Left renal pelvis (tissue), 4 donors: ENCODE results near the gene ITGA5. TPM values are rescaled to one million over a fixed set of nuclear protein-coding genes. Genes with fewer than 3 reads are reported as not detected.

ENCODE experiments used
- DNase-seq, 4 donors: peaks; one replicate each; pipeline ENCODE4 v3.0.0-alpha.2; 2013; ENCODE audit warnings: low read depth in 4 of 4, low spot score in 3 of 4
- polyA plus RNA-seq, 4 donors: library from polyadenylated mRNA; unstranded; fragments of 120-200 nt; gene quantifications; one replicate each; pipeline ENCODE4 v1.2.1, GENCODE V29; 2013; ENCODE audit not compliant: insufficient read length in 4 of 4

ITGA5 gene
- polyA plus RNA-seq = 10 to 100 TPM; 41.6 to 59.2 (median 46.7) TPM

DNA sequence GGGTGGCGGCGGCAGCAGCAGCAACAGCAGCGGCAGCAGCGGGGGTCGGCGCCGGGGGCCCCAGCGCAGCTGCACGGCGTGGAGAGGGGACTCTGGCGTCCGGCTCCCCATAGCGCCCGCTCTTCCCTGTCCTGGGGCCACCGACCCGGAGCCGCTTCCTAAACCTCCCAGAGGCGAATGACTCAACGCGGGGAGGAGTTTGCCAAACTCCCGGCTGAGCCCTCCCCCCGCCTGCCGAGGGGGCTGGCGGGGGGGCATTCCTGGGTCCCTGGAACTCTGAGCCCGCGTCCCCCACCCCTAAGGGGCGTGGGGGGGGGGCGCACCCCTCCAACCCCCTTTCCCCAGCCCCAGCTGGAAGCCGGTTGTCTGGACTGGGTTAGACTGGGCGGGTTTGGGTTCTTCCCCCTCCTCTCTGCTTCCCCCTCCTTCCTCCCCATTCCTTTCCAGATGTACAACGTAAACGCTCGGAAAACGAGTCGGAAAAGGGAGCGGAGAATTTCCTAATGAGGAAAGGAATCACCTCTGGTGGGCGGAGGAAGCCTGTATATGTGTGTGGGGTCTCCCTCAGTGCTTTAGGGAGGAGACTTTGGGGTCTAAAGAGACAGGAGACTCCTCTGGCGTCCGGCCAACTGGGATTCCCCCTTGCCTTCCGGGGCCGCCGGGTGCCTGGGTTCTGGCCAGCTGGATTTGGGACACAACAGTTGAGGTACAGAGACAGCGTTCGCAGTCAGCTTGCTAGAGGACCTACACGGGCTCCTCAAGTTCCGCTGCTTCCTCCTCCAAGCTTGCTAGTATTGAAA, at the start of gene ITGA5:
ITGA5 (minus strand) TSS at position 179 of the 800 bp plus-strand sequence; CDS start at position 111, 68 bp downstream.
- peak in 1 of 4 donors; percentile 45 for DNase-seq

DNA sequence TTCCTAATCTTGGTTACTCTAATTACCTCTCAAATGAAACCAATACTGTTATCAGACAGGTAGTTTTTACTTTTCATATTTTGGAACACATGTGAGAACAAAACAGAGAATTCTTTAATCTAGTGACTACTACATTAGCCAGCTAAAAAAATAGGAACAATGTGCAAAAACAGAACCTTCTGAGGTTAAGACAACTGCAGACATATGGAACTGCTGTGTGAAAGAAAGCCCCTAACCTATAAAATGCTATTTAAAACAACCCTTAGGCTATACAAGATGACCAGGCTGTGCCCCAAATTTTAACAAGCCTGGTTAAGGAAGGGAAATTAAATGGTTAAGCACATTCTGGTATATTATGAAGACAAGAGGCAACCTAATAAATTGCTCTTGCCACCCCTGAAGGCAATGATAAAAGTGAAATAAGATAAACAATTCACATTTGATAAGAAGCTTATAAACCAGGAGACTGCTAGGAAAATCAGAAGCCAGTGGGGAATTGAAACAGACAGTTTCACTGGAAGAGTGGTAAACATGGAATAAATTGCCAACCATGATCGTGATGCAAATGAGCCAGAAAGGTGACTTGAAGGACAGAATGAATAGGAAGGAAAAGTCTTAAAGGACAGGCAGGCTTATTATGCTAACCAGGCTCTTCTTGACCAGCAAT, 46.9 kb upstream of the ITGA5 start:
- DNase-seq = no peak

DNA sequence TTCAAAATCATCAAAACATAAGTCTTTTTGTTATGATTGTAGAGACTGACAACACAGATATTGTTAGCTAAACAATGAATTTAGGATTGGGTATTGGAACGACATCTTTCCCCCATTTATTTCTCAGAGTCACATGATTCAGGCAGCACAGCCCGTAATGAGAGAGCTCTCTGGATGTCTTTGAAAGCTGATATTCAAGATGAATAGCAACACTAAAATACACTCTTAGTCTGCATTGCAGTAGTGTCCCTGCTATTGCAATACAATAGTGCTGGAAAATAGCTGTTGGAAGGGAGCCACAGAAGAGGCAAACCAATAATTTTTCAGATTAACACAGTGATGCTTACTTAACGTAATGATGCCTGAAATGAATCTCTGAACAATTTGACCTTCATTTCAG, 44.4 kb upstream of the ITGA5 start:
- no peak for DNase-seq

GRCh38 chr12:54463034-54463433, 44.0 kb upstream of the ITGA5 start:
- DNase-seq = no peak

DNA sequence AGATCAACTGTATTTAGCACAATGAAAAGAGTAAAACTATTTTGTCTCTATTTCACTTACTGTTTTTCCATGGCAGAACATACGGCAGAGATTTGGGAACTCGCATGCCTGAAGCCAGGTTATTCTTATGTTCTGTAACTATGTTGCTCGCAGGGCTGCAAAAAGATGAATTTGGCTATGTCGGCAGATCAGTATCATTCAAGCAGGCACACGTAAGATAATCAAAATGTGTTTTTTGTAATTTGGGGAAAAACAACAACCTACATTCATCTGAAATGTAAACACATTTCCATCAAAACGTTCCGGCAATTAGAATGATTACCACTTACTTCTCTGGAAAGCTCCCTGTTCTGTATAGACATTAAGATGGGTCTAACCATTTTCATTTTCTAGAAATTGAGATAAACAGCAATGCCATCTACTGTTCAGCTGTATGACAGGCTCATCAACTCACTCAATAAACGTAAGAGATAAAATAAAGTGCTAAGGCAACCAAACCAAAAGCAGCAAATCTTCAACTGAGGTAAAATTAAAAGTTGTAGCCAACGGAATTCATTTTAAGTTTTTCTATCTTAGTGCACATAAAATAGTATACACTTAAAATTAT, 41.4 kb upstream of the ITGA5 start:
- DNase-seq = no peak

DNA sequence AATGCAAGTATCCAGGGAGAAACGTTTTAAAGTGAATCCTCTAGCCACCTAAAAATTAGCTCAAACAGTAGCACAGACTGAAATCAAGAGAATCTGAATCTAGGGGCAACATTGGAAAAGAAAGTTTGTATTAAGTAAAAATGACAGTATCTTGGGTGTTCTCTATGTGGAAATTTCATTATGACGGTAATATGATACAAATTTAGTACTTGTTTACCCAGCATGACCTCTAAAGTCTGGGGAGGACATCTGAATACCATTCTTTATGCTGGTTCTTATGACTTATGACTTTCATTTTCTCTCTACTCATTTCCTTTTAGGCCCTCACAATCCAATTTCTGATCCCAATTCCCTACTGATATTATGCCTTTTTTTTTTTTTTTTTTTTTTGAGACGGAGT, 40.3 kb upstream of the ITGA5 start:
- DNase-seq = no peak

DNA sequence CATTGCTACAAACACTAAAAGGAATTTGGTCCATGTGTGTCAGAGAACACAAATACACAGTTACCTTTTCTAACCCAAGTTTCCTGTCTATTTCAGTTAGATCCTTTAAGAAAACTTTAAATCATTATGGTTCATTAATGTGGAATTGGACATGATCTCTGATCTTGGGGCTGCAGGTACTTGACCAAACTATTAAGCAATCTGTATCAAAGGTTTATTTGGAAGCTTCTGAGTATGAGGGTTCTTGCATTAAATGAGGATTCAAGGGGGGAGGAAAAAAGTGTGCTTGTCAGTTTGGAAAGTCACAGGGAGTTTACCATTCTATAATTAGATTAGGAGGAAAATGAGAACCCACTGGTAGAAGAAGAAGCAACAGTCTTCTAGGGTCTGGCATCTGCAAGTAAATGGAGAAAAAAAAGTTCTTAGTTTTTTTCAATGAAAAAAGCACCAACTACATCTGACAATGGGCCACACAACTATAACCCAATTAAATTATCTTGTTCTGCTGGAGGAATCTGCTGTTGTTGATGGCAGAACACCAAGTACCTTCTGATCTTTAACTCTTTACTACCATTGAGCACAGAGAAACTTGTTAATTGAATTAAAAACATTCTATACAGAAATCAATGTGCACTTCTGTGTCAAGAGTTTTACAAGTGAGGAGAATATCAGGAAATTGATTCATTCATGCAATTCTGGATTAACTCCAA, 36.8 kb upstream of the ITGA5 start:
- no peak for DNase-seq

GRCh38 chr12:54452628-54453027, 33.6 kb upstream of the ITGA5 start:
- DNase-seq = no peak

DNA sequence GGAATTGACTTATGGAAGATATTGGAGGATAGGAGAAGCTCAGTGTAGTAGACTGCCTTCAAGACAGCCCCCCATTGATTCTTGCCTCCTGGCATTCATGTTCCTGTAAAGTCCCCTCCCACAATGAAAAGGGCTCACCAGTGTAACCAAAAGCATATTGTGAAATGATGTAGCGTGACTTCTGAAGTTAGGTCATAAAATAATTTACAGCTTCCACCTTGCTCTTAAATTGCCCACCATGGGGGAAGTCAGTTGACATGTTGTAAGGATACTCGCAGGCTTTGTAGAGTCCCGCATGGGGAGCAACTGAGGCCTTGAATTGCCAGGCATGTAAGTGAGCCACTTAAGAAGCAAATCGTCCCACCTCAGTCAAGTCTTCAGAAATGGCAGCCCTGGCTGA, 29.3 kb upstream of the ITGA5 start:
- no peak for DNase-seq

DNA sequence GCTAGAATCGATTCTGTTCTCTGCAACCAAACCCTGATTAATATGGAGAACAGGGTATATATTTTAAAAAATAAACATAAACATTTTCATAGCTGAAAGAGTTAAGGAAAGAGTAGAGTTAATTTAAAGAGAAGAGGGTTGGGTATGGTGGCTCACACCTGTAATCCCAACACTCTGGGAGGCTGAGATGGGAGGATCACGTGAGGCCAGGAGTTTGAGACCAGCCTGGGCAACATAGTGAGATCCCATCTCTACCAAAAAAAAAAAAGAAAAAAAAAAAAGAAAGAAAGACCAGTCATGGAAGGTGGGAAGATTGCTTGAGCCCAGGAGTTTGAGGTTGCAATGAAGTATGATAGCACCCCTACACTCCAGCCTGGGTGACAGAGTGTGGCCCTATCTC, 28.9 kb upstream of the ITGA5 start:
- no peak for DNase-seq

DNA sequence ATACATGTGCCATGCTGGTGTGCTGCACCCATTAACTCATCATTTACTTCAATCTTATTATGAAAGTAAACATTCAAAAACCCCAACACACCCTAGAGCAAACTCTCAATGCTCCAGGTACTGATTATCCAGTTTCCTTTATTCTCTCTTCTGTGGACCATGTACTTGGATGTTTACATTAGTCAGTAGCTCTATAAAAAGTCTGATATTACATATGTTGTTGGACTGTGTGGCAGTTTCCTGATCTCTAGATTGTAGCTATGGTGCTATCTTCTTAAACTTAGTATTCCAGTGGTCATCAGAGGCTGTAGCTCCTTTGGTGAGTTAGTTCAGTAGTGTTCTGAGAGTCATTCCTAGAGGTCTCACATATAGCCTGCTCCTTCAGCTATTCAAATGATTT, 25.1 kb upstream of the ITGA5 start:
- DNase-seq = no peak

- no peak for DNase-seq
Measured at GRCh38 chr12:54443446-54443845, 24.4 kb upstream of the ITGA5 start.

- DNase-seq = no peak
Measured at GRCh38 chr12:54442961-54443360, 23.9 kb upstream of the ITGA5 start.

DNA sequence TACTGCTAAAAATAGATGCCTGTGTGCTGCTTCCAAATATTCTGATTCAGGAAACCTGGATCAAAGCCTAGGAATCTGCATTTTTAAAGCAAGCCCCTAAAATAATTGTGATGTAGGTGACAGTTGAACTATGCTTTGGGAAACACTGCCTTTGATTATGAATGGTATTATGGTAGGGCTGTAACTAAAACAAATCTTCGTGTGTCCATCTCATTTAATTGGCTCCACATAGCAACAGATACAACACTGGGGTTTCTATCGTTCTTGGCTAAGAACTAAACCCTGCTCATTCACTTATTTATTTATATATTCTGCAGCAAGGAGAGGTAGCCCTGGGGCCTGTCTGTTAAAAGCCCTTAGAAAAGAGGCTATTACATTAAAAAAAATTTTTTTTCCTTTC, 23.0 kb upstream of the ITGA5 start:
- DNase-seq = no peak

DNA sequence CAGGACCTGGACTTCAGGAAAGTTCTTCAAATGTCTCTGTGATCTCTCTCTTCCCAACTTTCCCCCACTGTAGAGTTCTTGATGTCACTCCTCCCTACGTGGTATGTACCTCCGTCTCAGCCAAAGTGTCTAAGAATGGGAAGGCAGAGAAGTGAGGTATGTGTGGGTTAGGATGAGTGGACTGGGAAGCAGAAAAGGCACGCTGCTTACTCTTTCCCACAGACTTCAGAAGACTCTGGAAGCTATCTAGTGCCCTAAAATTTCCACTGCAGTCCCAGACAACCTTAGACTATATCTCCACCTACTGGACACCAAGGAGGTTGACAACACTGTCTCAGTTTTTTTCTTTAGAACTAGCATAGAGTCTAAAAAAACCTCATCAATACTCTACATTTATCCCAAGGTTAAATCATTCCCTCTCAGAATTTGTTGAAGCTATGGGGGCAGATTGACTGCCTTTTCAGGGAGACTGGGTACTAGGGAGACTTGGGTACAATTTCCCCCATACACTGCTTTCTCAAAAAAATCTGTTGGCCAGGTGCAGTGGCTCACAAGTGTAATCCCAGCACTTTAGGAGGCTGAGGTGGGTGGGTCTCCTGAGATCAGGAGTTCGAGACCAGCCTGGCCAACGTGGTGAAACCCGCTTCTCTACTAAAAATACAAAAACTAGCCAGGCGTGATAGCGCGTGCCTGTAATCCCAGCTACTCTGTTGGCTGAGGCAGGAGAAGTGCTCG, 20.6 kb upstream of the ITGA5 start:
- peak in 1 of 4 donors; percentile 49 for DNase-seq

- no peak for DNase-seq
Measured at GRCh38 chr12:54439096-54439495, 20.0 kb upstream of the ITGA5 start.

DNA sequence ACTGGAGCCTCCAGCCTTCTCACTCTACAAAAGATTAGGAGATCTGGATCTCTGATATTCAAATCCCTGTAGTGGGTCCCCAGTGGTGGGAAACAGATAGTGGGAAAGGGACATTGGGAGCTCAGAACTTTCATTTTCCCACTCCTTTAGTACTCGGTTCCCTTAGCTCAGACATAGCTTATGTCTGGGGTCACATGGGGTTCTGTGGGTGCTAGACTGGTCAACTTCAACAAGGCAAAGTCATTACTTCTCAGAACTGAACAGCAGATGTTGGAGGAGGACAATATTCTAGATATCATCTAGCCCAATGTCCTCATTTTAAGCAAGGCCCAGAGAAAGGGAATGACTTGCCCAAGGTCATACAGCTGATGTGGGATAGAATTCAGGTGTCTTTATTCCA, 19.5 kb upstream of the ITGA5 start:
- DNase-seq = no peak

DNA sequence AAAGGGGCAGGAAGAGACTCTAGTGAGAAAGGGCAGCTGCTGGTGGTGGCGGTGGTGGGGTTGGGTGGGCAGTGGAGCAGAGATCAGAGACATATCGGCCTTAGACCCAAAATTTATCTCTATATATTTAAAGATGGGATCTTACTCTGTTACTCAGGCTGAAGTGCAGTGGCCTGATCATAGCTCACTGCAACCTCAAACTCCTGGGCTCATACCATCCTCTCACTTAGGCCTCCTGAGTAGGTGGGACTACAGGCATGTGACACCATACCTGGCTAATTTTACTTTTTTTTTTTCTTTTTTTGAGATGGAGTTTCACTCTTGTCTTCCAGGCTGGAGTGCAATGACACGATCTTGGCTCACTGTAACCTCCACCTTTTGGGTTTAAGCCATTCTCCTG, 18.6 kb upstream of the ITGA5 start:
- DNase-seq = no peak

DNA sequence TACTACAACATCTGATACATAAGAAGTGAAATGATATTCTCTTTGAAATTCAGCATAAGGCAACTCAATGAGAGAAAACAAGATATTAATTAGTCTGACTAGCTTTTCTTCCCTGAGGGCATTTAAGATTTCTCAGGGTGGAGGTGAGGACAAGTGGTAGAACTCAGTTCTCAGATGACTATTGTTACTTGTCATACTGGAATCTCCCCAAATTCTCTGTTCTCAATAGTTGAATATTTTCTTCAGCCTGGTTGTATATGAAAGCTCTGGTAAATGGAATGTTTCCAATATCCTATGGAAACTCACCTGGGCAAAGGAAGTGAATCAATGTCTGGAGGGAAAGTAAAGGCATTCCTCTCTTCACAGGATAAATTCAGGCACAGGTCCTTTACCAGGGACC, 18.2 kb upstream of the ITGA5 start:
- no peak for DNase-seq

DNA sequence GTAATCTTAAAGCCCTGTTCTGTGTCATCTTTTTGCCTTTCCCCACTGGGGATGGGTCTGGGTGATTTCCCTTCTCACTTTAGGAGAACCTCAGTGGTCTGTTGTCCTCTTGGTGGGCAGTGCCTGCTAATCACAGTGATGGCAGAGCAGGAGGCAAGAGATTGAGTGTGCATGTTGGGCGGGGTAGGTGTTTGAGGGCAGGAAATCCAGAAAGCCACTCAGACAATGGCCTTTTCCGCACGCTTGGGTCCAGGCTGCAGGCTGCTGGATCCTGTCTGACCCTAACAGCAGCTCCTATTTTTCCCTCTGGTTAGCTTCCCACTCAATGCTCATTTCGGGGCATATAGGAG, 13.7 kb upstream of the ITGA5 start:
- no peak for DNase-seq
